Cardiac fibroblast (primary cell): ENCODE measurements around the gene CLCA2.
A peak's percentile ranks its signal among the peaks of the same experiment; 100 is the strongest.

ENCODE experiments used
- DNase-seq, 2 donors: peaks; one replicate each; pipeline versions ENCODE4 v3.0.0 to v3.0.0-alpha.2; 2010; ENCODE audit warnings: low read depth in 2 of 2
- H3K4me3 ChIP-seq, 2 donors: replicated peaks in 1 of 2; 1 replicate in 1 of 2; 2 replicates in 1 of 2; pipeline ENCODE4 v1.5.1; 2011; ENCODE audit warnings: low read depth in 2 of 2, low read length in 2 of 2, mild to moderate bottlenecking in 2 of 2, moderate library complexity in 1 of 2
- TF ChIP-seq, protein P1 (sequence below): IDR thresholded peaks from one replicate; pipeline ENCODE4 v1.5.1; 2011; ENCODE audit warnings: low read depth, mild to moderate bottlenecking, low read length, inconsistent platforms

Gene CLCA2

GRCh38 chr1:86468501-86468977 is 44.6 kb downstream of the CLCA2 start, which contains the start of gene CLCA1:
Gene CLCA1 (plus strand): TSS chr1:86468927. CDS start chr1:86468972, 45 bp downstream.
- no peak within 1 kb of the TSS for H3K4me3 ChIP-seq
- TF ChIP-seq, protein P1, sequence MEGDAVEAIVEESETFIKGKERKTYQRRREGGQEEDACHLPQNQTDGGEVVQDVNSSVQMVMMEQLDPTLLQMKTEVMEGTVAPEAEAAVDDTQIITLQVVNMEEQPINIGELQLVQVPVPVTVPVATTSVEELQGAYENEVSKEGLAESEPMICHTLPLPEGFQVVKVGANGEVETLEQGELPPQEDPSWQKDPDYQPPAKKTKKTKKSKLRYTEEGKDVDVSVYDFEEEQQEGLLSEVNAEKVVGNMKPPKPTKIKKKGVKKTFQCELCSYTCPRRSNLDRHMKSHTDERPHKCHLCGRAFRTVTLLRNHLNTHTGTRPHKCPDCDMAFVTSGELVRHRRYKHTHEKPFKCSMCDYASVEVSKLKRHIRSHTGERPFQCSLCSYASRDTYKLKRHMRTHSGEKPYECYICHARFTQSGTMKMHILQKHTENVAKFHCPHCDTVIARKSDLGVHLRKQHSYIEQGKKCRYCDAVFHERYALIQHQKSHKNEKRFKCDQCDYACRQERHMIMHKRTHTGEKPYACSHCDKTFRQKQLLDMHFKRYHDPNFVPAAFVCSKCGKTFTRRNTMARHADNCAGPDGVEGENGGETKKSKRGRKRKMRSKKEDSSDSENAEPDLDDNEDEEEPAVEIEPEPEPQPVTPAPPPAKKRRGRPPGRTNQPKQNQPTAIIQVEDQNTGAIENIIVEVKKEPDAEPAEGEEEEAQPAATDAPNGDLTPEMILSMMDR, result no peak
- DNase-seq, result no peak

- DNase-seq, result no peak
- TF ChIP-seq, protein P1, result no peak
- H3K4me3 ChIP-seq, result no peak overlapping the region
Observed at GRCh38 chr1:86470859-86471258, 46.9 kb downstream of the CLCA2 start.

DNA sequence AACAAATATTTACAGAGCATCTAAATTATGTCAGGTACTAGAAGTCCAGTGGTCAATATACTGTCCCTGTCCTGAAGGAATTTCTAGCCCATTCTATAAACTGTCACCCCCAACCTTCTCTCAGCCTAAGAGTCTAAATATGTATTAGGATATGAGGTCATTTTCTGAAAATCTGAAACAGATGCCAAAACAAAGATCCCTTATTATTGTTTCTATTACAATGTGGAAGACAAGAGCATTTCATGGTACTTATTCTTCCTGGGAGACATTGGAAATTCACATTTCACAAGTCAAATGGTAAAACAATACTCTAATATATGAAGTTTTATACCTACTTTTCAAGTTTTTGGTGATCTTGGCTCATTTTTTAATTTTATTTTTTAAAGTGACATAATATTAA is 47.3 kb downstream of the CLCA2 start:
- H3K4me3 ChIP-seq, result no peak overlapping the region
- DNase-seq, result peak in 1 of 2 donors; percentile 61
- TF ChIP-seq, protein P1, result no peak

- no peak overlapping the region for H3K4me3 ChIP-seq
- TF ChIP-seq, protein P1, result no peak
- DNase-seq, result no peak
Observed at GRCh38 chr1:86472152-86472551, 48.2 kb downstream of the CLCA2 start.

GRCh38 chr1:86472767-86473166 is 48.8 kb downstream of the CLCA2 start:
- DNase-seq, result no peak
- TF ChIP-seq, protein P1, result no peak
- H3K4me3 ChIP-seq, result no peak overlapping the region

- no peak overlapping the region for H3K4me3 ChIP-seq
- no peak for DNase-seq
- TF ChIP-seq, protein P1, result no peak
Observed at GRCh38 chr1:86477256-86477655, 53.3 kb downstream of the CLCA2 start.

DNA sequence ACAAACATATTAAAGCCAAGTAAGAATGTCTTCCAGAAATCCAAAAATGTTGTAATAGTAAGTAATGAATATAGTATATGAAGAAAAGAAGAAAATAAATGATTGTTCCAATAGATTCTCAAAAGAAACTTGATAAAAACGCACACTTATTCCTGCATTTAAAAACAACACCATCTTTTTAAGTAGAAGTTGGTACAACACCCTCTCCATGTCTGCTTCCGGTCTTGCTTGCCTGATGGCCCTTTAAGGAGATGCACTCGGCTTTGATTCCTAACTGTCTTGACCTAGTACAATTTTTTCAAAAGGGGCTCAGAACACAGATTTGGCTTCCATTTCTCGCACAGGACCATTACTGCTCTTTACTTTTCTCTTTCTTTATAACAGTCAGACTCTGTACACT is 53.7 kb downstream of the CLCA2 start:
- no peak overlapping the region for H3K4me3 ChIP-seq
- TF ChIP-seq, protein P1, result no peak
- no peak for DNase-seq
